ENCODE data around the gene HDGFL2.

DNA sequence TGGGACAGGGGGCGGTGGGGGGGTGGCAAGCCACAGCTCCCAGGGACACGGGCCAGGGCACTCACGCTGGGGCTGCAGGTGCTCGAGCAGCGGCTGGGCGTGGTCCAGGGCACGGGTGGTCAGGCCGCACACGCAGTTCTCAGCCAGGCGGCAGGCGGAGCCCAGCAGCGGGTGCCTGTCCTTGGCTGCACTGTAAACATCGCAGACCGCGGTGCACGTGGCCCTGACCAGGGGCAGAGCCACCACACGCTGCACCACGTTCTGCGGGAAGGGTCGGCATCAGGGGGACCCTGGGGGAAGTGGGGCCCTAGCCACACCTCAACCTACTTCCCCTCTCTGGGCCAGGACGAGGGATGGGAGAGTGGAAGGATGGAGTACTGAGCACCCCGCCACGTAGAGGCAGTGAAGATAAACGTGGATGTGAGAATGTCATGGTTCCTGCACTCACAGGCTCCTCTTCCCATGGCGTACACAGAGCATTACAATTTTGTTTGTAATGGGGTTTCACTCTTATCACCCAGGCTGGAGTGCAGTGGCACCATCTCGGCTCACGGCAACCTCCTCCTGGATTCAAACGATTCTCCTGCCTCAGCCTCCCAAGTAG lies 59.6 kb downstream of the HDGFL2 start:
- TF ChIP-seq, protein P1, sequence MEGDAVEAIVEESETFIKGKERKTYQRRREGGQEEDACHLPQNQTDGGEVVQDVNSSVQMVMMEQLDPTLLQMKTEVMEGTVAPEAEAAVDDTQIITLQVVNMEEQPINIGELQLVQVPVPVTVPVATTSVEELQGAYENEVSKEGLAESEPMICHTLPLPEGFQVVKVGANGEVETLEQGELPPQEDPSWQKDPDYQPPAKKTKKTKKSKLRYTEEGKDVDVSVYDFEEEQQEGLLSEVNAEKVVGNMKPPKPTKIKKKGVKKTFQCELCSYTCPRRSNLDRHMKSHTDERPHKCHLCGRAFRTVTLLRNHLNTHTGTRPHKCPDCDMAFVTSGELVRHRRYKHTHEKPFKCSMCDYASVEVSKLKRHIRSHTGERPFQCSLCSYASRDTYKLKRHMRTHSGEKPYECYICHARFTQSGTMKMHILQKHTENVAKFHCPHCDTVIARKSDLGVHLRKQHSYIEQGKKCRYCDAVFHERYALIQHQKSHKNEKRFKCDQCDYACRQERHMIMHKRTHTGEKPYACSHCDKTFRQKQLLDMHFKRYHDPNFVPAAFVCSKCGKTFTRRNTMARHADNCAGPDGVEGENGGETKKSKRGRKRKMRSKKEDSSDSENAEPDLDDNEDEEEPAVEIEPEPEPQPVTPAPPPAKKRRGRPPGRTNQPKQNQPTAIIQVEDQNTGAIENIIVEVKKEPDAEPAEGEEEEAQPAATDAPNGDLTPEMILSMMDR (IDR thresholded peaks at IDR 0.05) = peak in 3 of 7 experiments; percentile 6 to 22 (median 17)
- no peak for TF ChIP-seq POLR2A (IDR thresholded peaks at IDR 0.05)
